Measurements from ENCODE around the gene CPZ.

CPZ gene

DNA sequence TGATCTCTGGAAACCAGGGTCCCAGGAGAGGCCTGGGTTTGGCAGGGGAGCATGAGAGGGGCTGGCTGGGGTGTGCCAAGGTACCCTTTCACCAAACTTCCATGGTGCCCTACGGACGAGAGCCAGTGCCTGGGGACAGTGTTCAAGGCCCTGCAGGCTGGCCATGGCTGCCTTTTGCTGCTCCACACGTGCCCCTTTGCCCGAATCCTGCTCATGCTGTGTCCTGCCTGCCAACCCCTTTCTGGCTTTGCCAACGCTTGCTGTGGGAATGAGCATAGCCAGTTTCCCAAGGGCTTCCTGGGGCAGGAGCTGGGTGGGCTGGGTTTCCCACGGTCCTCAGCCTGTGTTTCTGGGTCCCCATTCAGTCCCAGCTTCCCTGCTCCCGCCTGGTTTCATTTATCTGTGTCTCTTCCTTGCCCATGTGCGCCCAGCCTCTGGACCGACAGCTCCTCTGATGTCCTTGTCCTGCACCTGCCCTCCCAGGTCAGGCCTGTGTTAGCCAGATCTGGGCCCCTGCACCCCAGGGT is 17.3 kb downstream of the CPZ start:
- Histone ChIP-seq H3K36me3 (ENCODE audit: control insufficient read depth in 2 of 2, insufficient read depth in 1 of 2, low read length in 2 of 2) (no peaks in the 10 kb centered on the region), H3K4me1 (ENCODE audit: control insufficient read depth, insufficient read depth, low read length) (no peaks in the 10 kb centered on the region), H3K9me3 (ENCODE audit: control insufficient read depth, insufficient read depth, low read depth, low read length) (no peaks in the 10 kb centered on the region), H3K4me3 (ENCODE audit: low read depth, low read length) (no peak overlapping the region), H3K27ac (ENCODE audit: extremely low read depth, low read depth, low read length) (no peak overlapping the region)
- CTCF ChIA-PET, result no interaction called here
- TF ChIP-seq ZNF175 (tag by site-specific recombination; IDR thresholded peaks at IDR 0.05) (no peak), BCL11B (tag by site-specific recombination; IDR thresholded peaks at IDR 0.05; ENCODE audit: low read depth) (no peak), GLIS2 (tag by site-specific recombination; IDR thresholded peaks at IDR 0.05) (no peak), ZNF664 (tag by site-specific recombination; IDR thresholded peaks at IDR 0.05) (no peak), KLF10 (tag by site-specific recombination; IDR thresholded peaks at IDR 0.05) (no peak), PBX3 (CRISPR knock-in tag; IDR thresholded peaks at IDR 0.05) (no peak), ZNF561 (tag by site-specific recombination; IDR thresholded peaks at IDR 0.05; ENCODE audit: borderline replicate concordance) (no peak), ZNF341 (tag by site-specific recombination; IDR thresholded peaks at IDR 0.05; ENCODE audit: low read depth) (no peak), ZFP41 (tag by site-specific recombination; IDR thresholded peaks at IDR 0.05; ENCODE audit: borderline replicate concordance) (no peak), TCF7L2 (IDR thresholded peaks at IDR 0.05; ENCODE audit: borderline replicate concordance, low read depth, low read length) (no peak), ZNF214 (tag by site-specific recombination; IDR thresholded peaks at IDR 0.05; ENCODE audit: borderline replicate concordance) (no peak), FEZF1 (tag by site-specific recombination; IDR thresholded peaks at IDR 0.05) (no peak), ZNF560 (tag by site-specific recombination; IDR thresholded peaks at IDR 0.05; ENCODE audit: borderline replicate concordance) (no peak), ZNF248 (tag by site-specific recombination; IDR thresholded peaks at IDR 0.05) (no peak), ZNF266 (tag by site-specific recombination; IDR thresholded peaks at IDR 0.05; ENCODE audit: low read depth) (no peak), ZNF112 (tag by site-specific recombination; IDR thresholded peaks at IDR 0.05) (no peak), YY1 (tag by site-specific recombination; IDR thresholded peaks at IDR 0.05) (no peak), PRDM1 (tag by site-specific recombination; IDR thresholded peaks at IDR 0.05) (no peak)
- TF ChIP-seq, protein P1, sequence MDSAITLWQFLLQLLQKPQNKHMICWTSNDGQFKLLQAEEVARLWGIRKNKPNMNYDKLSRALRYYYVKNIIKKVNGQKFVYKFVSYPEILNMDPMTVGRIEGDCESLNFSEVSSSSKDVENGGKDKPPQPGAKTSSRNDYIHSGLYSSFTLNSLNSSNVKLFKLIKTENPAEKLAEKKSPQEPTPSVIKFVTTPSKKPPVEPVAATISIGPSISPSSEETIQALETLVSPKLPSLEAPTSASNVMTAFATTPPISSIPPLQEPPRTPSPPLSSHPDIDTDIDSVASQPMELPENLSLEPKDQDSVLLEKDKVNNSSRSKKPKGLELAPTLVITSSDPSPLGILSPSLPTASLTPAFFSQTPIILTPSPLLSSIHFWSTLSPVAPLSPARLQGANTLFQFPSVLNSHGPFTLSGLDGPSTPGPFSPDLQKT (IDR thresholded peaks at IDR 0.05; ENCODE audit: borderline replicate concordance, low read depth, low read length), result no peak
- TF ChIP-seq, protein P2, sequence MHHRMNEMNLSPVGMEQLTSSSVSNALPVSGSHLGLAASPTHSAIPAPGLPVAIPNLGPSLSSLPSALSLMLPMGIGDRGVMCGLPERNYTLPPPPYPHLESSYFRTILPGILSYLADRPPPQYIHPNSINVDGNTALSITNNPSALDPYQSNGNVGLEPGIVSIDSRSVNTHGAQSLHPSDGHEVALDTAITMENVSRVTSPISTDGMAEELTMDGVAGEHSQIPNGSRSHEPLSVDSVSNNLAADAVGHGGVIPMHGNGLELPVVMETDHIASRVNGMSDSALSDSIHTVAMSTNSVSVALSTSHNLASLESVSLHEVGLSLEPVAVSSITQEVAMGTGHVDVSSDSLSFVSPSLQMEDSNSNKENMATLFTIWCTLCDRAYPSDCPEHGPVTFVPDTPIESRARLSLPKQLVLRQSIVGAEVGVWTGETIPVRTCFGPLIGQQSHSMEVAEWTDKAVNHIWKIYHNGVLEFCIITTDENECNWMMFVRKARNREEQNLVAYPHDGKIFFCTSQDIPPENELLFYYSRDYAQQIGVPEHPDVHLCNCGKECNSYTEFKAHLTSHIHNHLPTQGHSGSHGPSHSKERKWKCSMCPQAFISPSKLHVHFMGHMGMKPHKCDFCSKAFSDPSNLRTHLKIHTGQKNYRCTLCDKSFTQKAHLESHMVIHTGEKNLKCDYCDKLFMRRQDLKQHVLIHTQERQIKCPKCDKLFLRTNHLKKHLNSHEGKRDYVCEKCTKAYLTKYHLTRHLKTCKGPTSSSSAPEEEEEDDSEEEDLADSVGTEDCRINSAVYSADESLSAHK (tag by site-specific recombination; IDR thresholded peaks at IDR 0.05), result no peak
- POLR2A ChIA-PET, result no interaction called here

- no peaks in the 10 kb centered on the region for H3K4me1 ChIP-seq (ENCODE audit: control insufficient read depth, insufficient read depth, low read length)
- ChIA-PET CTCF (no interaction called here), POLR2A (no interaction called here)
- H3K4me3 ChIP-seq (ENCODE audit: low read depth, low read length), result no peak overlapping the region
- no peaks in the 10 kb centered on the region for H3K36me3 ChIP-seq (ENCODE audit: control insufficient read depth in 2 of 2, insufficient read depth in 1 of 2, low read length in 2 of 2)
- H3K27ac ChIP-seq (ENCODE audit: extremely low read depth, low read depth, low read length), result no peak overlapping the region
- H3K9me3 ChIP-seq (ENCODE audit: control insufficient read depth, insufficient read depth, low read depth, low read length), result no peaks in the 10 kb centered on the region
- TF ChIP-seq ZNF121 (tag by site-specific recombination; IDR thresholded peaks at IDR 0.05) (no peak), ZNF26 (tag by site-specific recombination; IDR thresholded peaks at IDR 0.05) (no peak), ZNF426 (tag by site-specific recombination; IDR thresholded peaks at IDR 0.05) (no peak)
- TF ChIP-seq, protein P3, sequence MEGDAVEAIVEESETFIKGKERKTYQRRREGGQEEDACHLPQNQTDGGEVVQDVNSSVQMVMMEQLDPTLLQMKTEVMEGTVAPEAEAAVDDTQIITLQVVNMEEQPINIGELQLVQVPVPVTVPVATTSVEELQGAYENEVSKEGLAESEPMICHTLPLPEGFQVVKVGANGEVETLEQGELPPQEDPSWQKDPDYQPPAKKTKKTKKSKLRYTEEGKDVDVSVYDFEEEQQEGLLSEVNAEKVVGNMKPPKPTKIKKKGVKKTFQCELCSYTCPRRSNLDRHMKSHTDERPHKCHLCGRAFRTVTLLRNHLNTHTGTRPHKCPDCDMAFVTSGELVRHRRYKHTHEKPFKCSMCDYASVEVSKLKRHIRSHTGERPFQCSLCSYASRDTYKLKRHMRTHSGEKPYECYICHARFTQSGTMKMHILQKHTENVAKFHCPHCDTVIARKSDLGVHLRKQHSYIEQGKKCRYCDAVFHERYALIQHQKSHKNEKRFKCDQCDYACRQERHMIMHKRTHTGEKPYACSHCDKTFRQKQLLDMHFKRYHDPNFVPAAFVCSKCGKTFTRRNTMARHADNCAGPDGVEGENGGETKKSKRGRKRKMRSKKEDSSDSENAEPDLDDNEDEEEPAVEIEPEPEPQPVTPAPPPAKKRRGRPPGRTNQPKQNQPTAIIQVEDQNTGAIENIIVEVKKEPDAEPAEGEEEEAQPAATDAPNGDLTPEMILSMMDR (tag by site-specific recombination; IDR thresholded peaks at IDR 0.05), result no peak
- TF ChIP-seq, protein P4, sequence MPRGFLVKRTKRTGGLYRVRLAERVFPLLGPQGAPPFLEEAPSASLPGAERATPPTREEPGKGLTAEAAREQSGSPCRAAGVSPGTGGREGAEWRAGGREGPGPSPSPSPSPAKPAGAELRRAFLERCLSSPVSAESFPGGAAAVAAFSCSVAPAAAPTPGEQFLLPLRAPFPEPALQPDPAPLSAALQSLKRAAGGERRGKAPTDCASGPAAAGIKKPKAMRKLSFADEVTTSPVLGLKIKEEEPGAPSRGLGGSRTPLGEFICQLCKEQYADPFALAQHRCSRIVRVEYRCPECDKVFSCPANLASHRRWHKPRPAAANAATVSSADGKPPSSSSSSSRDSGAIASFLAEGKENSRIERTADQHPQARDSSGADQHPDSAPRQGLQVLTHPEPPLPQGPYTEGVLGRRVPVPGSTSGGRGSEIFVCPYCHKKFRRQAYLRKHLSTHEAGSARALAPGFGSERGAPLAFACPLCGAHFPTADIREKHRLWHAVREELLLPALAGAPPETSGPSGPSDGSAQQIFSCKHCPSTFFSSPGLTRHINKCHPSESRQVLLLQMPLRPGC (tag by site-specific recombination; IDR thresholded peaks at IDR 0.05), result no peak
Measured at GRCh38 chr4:8610858-8611616, 18.5 kb downstream of the CPZ start.

Data from HEK293 (cell line).